ENCODE results near the gene WNK2.

- TF ChIP-seq POLR2AphosphoS5 (IDR thresholded peaks at IDR 0.05; ENCODE audit: low read depth, low read length): no peak
- no peak for TF ChIP-seq POLR2A (IDR thresholded peaks at IDR 0.05; ENCODE audit: low read depth, low read length)
- no peak for TF ChIP-seq SPI1 (IDR thresholded peaks at IDR 0.05; ENCODE audit: low read depth, low read length)
Observed at GRCh38 chr9:93203026-93203717, 19.2 kb downstream of the WNK2 start.
